AG10803 (cell line): Measurements from ENCODE around the gene HK1.

Source experiments
- DNase-seq: peaks from one replicate; pipeline ENCODE4 v3.0.0; 2010; ENCODE audit warnings: low read depth
- H3K4me3 ChIP-seq: 2 replicates; pipeline ENCODE4 v1.5.1; 2011; ENCODE audit warnings: mild to moderate bottlenecking, low read length, control low read depth
- TF ChIP-seq, protein P1 (sequence below): conservative IDR thresholded peaks from 2 replicates; pipeline ENCODE4 v1.5.1; 2011; ENCODE audit warnings: mild to moderate bottlenecking, low read length, control low read depth, inconsistent platforms

The HK1 gene

DNA sequence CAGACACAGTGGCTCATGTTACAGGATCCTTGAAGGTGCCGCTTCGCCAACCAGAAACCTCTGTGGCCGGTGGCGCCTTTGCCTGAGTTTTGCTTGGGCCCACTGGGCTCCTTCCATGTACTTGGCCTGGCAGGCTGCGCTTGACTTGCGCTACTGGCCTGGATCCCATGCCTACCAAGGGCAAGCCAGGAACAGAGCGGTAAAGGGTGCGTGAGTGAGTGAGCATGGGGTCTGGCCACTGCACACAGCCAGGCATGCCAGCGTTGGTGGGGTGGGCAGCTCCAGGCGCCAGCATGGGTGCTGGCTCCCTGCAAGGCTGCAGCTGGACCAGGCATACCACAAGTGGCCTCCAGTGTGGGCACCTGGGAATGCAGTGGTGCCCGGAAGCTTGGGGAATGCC, 156.6 kb downstream of the HK1 start:
- DNase-seq, result no peak
- H3K4me3 ChIP-seq, result no peak overlapping the region
- TF ChIP-seq, protein P1, sequence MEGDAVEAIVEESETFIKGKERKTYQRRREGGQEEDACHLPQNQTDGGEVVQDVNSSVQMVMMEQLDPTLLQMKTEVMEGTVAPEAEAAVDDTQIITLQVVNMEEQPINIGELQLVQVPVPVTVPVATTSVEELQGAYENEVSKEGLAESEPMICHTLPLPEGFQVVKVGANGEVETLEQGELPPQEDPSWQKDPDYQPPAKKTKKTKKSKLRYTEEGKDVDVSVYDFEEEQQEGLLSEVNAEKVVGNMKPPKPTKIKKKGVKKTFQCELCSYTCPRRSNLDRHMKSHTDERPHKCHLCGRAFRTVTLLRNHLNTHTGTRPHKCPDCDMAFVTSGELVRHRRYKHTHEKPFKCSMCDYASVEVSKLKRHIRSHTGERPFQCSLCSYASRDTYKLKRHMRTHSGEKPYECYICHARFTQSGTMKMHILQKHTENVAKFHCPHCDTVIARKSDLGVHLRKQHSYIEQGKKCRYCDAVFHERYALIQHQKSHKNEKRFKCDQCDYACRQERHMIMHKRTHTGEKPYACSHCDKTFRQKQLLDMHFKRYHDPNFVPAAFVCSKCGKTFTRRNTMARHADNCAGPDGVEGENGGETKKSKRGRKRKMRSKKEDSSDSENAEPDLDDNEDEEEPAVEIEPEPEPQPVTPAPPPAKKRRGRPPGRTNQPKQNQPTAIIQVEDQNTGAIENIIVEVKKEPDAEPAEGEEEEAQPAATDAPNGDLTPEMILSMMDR, result no peak

DNA sequence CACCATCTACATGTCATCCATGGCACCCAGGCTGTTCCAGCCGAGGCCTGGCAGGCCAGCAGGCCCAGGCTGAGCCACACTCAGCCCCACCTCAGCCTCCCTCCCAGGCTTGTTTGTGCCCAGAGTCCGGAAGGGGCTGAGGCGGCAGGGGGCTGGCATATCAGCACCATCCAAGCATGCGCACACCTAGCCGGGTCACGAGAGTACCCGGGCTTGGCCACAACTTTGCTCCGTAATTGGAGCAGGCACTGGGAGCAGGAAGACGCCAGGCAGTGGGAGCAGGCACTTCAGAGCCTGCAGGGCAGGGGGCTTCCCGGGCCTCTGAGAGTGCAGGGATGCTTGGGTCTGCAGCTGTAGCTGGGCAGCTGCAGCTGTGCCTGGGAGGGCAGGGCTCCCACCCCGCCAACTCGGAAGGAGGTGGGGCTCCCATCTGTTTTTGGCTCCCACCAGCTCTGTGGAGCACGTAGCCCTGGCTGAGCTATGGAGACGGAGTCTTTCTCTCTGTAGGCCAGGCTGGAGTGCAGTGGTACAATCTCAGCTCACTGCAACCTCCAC, 157.7 kb downstream of the HK1 start:
- TF ChIP-seq, protein P1, result no peak
- H3K4me3 ChIP-seq, result no peak overlapping the region
- DNase-seq, result no peak

DNA sequence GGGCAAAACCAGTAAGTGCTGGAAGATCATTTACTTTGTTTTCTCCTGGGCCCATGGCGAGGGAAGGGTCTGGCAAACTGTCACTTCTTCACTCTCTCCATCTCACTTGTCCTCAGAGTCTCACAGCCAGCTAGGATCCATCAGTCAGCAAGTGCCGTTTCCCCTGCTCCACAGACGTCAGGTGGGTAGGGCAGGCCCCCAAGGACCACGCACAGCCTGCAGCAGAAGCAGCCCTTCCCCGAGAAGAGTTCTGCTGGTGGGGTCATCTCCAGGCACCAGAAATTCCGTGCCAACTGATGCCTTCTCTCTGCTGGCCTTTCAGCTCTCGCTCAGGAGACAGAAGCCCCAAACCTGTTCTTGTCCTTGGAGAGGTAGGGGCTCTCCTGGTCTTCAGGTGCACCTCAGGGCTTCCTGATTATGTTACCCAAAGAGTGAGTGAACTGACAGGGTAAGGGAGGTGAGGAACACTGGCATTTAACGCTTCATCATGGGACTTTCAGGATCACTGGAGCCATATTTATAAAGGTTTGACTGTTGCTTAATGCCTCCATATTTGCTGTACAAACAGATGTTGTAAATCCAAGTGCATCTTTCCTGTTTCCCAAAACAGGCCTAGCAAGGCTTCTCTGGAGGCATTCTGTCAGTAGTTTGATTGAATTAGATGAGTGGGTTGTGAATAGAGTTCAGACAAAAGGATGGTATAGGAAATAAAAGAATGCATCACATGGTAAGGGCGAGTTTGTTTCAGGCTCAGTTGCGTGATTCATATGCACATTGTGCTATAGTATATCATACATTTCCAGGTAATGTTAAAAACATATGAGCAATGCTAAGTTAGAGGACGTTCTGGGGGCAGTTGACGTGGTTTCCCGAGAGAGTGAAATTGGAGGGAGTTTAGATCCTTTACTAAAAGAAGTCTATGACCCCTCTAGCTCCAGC, 159.3 kb downstream of the HK1 start:
- TF ChIP-seq, protein P1, result no peak
- no peak for DNase-seq
- no peak overlapping the region for H3K4me3 ChIP-seq

DNA sequence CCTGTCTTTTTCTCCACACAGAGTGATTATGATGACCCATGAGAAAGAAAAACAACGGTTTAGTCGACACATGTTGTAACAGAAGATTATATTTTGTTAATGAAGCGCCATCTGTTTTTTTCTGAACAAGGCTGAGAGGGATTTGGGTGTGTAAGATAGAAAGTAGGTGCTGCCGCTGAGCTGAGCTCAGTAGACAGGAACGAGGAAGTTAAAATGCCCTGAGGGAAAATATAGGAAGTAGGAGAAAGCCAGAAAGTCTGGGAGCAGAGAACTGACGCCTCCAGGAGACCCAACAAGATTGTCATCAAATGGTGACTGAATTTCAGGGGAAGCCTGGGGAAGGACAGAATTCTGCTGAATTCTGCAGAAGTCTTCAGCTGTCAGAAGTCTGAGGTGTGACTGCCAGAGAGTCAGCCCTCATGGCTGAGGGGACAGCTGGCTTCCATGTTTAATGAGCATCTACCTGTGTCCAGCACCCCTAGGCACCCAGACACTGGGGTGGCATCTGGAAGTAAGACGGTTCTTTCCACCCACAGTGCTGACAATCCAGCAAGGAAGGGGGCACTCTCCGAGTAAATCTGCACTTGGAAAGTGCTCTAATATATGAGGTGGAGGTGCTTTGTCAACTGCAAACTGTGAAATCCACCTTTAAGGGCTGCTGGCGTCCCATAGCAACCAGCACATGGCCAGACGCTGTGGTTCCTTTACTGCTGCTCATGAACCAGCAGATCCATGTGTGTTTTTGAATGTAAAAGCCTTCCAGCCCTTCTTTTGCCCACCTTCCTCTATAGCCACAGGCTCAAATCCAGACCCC, 160.4 kb downstream of the HK1 start:
- TF ChIP-seq, protein P1, result no peak
- peak; percentile 70 for DNase-seq
- H3K4me3 ChIP-seq, result no peak overlapping the region

DNA sequence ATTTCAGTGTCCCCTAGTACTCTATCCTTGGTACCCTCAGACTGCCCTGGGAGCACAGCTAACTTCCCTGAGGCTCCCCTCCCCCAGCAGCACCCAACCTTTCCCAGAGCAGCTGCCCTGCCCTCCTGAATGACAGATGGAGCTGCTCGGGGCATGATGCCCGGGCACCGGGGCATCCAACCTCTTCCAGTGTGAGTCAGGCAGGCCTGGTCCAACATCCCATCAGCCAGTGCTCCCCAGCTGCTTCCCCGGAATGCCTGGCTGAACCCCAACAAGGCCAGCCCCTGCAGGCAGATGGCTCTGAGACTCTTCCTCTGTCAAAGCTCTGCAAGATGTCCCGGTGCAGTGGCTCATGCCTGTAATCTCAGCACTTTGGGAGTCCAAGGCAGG, 161.0 kb downstream of the HK1 start:
- DNase-seq, result peak; percentile 77
- TF ChIP-seq, protein P1, result no peak

DNA sequence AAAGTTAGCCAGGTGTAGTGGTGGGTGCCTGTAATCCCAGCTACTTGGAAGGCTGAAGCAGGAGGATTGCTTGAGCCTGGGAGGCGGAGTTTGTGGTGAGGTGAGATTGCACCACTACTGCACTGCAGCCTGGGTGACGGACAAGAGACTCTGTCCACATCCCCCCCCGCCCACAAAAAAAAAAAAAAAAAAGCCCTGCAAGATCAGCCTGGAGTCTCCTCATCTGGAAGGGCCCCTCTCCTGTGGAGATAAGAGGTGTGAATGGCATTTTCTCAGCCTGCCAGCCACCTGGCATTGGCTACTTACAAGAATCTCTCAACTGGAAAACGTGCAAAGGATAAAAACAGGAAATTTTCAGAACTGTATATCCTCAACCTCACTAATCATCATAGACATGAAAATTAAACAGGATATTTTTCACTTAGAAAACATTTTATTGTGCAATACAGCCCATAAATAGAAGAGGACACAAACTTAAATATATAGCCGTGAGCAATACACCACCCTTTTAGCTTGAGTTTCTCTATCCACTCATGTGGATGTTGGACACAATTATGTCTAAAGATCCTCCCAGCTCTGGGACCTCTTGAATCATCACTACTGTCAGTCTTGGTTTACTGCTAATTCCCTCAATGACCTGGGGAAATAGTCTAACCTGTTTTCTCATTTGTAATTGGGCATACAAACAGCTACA, 161.7 kb downstream of the HK1 start:
- H3K4me3 ChIP-seq, result no peak overlapping the region
- peak; percentile 78 for DNase-seq
- TF ChIP-seq, protein P1, result no peak

More for the DNA sequence above, 161.0 kb downstream of the HK1 start:
- no peak overlapping the region for H3K4me3 ChIP-seq
